Fibroblast of skin of abdomen (primary cell): ENCODE data around the gene OR2AG2.

Experiments
- DNase-seq: peaks from one replicate; pipeline ENCODE4 v3.0.0-alpha.2; 2013

Gene OR2AG2

GRCh38 chr11:6738590-6738989 lies 33.2 kb downstream of the OR2AG2 start:
- DNase-seq, result no peak

DNA sequence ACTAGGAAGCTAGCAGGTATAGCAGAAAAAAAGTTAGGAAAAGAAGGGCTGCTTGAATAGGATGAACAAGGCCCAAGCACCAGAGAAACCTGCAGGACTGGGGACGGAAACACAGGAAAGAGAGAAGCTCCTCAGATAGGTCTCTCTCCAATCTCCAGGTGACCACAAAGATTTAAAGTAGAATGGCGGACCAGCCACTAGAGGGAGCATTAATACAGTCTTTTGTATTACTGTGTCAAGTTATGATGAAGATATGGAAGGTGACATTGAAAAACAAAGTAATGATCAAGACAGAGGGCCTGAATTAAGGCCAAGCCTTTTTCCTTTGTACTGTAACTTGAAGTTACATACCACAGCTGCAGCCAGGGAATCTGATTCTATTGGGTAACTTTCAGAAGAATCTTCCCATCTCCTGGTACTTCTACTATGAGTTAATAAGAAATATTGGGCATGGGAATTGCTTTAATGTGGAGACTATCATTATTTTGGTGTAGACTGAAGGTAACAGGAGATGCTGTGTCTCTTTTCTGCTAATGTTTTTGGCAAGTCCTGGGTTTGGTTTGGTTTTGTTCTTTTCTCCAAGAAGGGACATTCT lies 33.8 kb downstream of the OR2AG2 start:
- peak; percentile 14 for DNase-seq

- peak; percentile 5 for DNase-seq
Observed at GRCh38 chr11:6736495-6737121, 35.2 kb downstream of the OR2AG2 start.

DNA sequence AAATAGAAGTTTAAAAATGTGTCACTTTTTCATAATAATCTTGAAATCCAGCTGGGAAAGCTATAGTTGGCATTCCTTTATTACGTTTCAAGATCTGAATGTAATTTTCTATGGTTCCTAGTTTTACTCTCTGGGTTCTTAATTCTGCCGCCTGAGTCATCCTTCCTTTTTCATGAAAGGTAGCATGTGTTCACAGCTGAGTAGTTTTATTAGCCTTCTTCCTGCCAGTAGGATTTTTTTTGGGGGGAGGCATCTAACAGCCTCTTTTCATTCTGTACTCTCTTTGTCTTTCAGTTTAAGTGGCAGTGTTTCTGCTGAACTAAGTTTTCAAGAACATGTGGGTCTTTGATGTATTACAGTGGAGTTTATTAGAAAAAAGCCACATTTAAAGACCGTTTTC lies 36.5 kb downstream of the OR2AG2 start:
- peak; percentile 27 for DNase-seq

DNA sequence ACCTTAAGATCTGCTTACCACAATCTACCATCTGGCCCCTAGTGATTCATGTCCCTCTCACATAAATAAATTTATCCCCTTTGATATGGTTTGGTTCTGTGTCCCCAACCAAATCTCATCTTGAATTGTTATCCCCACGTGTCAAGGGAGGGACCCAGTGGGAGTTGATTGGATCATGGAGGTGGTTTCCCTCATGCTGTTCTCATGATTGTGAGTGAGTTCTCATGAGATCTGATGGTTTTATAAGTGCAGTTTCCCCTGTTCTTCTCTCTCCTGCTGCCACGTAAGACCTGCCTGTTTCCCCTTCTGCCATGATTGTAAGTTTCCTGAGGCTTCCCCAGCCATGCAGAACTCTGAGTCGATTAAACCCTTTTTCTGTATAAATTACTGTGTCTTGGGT lies 37.2 kb downstream of the OR2AG2 start:
- no peak for DNase-seq

- no peak for DNase-seq
Observed at GRCh38 chr11:6733326-6734275, 38.2 kb downstream of the OR2AG2 start.

DNA sequence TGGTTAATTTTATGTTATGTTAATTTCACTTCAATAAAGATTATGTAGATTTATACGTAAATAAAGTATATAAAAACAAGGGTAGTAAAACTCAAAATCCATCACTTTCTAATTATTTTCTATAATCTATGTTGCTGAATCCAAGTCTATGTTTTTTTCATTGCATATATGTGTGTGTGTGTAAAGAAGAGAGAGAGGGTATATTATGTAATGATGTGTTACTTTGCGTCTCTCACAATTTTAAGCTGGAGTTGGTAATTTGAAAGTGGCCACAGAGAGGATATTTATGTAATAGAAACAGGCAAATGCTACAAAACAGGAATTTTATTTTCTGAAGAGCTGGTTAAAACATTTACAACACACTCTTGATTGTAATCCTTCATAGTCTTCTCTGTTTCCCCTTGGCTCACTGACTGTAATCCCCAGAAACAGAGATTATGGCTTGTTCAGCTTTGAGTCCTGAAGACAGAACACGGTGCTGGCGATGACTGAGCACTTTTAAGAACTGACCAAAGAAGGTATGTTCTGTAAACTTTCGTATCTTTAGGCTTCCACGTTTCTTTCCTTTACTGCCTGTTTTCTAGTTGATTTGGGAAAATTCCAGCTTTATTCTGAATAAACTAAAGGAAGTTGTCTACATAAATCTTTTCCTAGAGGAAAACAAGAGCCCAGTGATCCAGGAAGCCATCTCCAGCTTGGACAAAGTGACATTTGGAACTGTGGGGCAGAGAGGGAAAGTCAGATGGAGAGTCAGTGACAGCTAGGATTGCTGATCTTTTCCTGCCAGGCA lies 43.6 kb downstream of the OR2AG2 start:
- DNase-seq, result no peak

GRCh38 chr11:6725386-6725896 lies 46.3 kb downstream of the OR2AG2 start:
- no peak for DNase-seq

GRCh38 chr11:6724013-6724412 lies 47.8 kb downstream of the OR2AG2 start:
- no peak for DNase-seq

DNA sequence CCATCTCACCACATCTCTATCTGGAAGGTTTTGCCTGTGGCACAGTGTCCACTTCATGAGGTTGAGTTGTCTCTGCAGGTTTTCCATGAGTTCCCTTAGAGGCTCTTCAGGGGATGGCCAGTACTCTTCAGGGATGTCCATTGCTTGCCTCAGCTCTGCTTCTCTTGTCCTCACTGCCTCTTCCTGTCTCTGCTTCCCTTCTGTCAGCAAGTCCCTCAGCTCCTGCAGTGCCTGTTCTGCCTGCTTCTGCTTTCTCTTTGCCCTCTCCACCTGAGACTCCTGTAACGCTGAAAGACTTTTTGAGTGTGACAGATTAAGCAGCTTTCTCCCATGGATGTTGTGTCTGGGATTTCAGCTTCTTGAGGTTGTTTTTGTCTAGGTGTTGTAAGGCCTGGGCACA lies 50.4 kb downstream of the OR2AG2 start:
- no peak for DNase-seq

DNA sequence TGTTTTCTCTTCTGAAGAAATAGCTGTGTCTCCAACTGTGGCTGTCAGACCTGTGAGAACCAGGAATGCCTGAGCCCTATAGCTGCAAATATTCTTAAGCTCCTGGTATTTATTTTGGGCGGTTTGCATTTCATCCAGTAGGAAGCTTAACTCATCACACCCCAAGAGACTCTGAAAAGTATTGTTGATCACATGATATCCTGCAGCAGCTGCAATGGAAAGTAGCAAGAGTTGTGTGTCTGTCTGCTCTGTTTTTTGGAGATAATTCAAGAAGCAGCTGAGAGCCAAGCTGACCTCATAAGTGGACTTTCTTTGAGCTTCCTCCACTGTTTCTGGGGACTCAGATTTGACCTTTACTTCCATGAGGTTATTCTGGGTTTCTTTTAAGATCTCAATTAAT lies 52.2 kb downstream of the OR2AG2 start:
- no peak for DNase-seq

- DNase-seq, result no peak
Observed at GRCh38 chr11:6717426-6717825, 54.4 kb downstream of the OR2AG2 start.
